HL-60 (cell line): ENCODE measurements around the gene COMP.

Experiments
- CTCF ChIP-seq: IDR thresholded peaks from one replicate; pipeline ENCODE4 v1.5.1; 2011; ENCODE audit warnings: low read length, control low read depth, inconsistent platforms; ENCODE audit not compliant: insufficient read depth
- POLR2AphosphoS5 ChIP-seq: IDR thresholded peaks from 2 replicates; pipeline ENCODE4 v1.6.1; 2012; ENCODE audit warnings: low read depth
- REST ChIP-seq: IDR thresholded peaks from 2 replicates; pipeline ENCODE4 v1.6.1; 2012; ENCODE audit warnings: low read depth; ENCODE audit not compliant: insufficient replicate concordance
- SPI1 ChIP-seq: IDR thresholded peaks from 2 replicates; pipeline ENCODE4 v1.6.1; 2012; ENCODE audit warnings: low read depth, mild to moderate bottlenecking, borderline replicate concordance

GRCh38 chr19:18802354-18802753, 11.2 kb upstream of the COMP start:
- TF ChIP-seq CTCF (no peak), POLR2AphosphoS5 (no peak), REST (no peak), SPI1 (no peak)
